Sigmoid colon (tissue), 7 donors: ENCODE results near the gene GRIK3. TPM values are rescaled to one million over a fixed set of nuclear protein-coding genes. Genes with fewer than 3 reads are reported as not detected.

ENCODE experiments used
- DNase-seq: peaks from one replicate; pipeline ENCODE4 v3.0.0-alpha.2; 2019
- H3K27ac ChIP-seq, 4 donors: fragments of 200-600 bp; sonication (generic); one replicate each; pipeline ENCODE4 v1.5.1; 2016 to 2019; ENCODE audit warnings: mild to moderate bottlenecking in 1 of 4
- H3K27me3 ChIP-seq, 3 donors: fragments of 200-600 bp; sonication (generic); one replicate each; pipeline ENCODE4 v1.5.1; 2019; ENCODE audit warnings: mild to moderate bottlenecking in 1 of 3
- H3K36me3 ChIP-seq, 4 donors: fragments of 200-600 bp; sonication (generic); one replicate each; pipeline ENCODE4 v1.5.1; 2016 to 2019
- H3K4me1 ChIP-seq, 4 donors: fragments of 200-600 bp; sonication (generic); one replicate each; pipeline ENCODE4 v1.5.1; 2017 to 2019
- H3K4me3 ChIP-seq, 4 donors: fragments of 200-600 bp; sonication (generic); one replicate each; pipeline ENCODE4 v1.5.1; 2017 to 2019; ENCODE audit warnings: mild to moderate bottlenecking in 2 of 4, moderate library complexity in 1 of 4
- H3K9me3 ChIP-seq, 4 donors: fragments of 200-600 bp in 3 of 4; sonication (generic) in 3 of 4; one replicate each; pipeline versions ENCODE4 v1.5.1 to v1.6.1; 2013 to 2019
- EP300 ChIP-seq, 4 donors: sonication (generic); formaldehyde crosslinking; IDR thresholded peaks; one replicate each; pipeline ENCODE4 v1.6.1; 2017; ENCODE audit warnings: antibody characterized with exemption in 4 of 4
- POLR2A ChIP-seq, 2 donors: fragments of 450-650 bp; IDR thresholded peaks; one replicate each; pipeline ENCODE4 v1.6.1; 2016; ENCODE audit warnings: antibody characterized with exemption in 2 of 2, mild to moderate bottlenecking in 2 of 2, moderate library complexity in 2 of 2
- POLR2AphosphoS5 ChIP-seq, 4 donors: sonication (generic); formaldehyde crosslinking; IDR thresholded peaks; one replicate each; pipeline ENCODE4 v1.6.1; 2017; ENCODE audit warnings: antibody characterized with exemption in 4 of 4
- WGBS, 2 donors: extraction: QIAGEN DNeasy Blood & Tissue Kit; methylation state at CpG; one replicate each; pipeline ENCODE4 v1.1.7; 2013; 5-methylcytosine and 5-hydroxymethylcytosine counted together
- intact Hi-C: fragments of 100-400 bp; cut with DNase I; formaldehyde crosslinking; loops from one replicate; pipeline ENCODE4 v1.15.1; 2023
- polyA plus RNA-seq, 3 donors: library from polyadenylated mRNA; stranded (reverse); fragments of 200-250 nt; gene quantifications; one replicate each; pipeline ENCODE4 v1.2.3, GENCODE V29; 2013
- total RNA-seq, 4 donors: library from RNA; depleted of rRNA; stranded (reverse); fragments of >200 nt; gene quantifications; one replicate each; pipeline ENCODE4 v1.1.0, GENCODE V29; 2016
- TF ChIP-seq, protein P1 (sequence below), 4 experiments: fragments of 450-650 bp in 3 of 4; fragments of 200-600 bp in 1 of 4; IDR thresholded peaks; one replicate each; pipeline ENCODE4 v1.5.1; 2016 to 2019; ENCODE audit warnings: antibody characterized with exemption in 4 of 4, mild to moderate bottlenecking in 3 of 4, moderate library complexity in 2 of 4
- donor health status: healthy with polysubstance abuse.
- donor health status: Bipolar disorder and iron deficiency.
- donor health status: healthy.

The GRIK3 gene
- total and polyA plus RNA-seq, 7 donors = 0.60 to 7.1 (median 3.4) TPM; not detected in 1

DNA sequence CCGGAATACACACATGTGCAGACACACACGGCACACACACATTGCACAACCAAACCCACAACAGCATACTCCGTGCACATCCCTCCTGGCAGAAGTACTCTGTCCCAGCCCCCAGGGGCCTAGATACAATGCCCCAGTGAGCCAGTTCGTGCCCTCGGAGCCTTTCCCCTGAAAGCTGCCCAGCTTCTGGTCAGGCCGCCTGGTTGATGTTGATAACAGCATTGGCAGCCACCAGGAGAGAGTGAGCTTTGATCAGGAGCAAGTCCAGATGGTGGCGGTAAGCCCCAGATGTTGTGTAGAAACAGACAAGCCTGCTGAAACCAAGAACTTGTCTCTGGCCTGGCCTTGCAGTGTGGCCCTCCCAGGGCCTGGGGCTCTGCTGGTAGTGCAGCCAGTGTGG is 109.1 kb downstream of the GRIK3 start:
- peak; percentile 44 for DNase-seq
- 82 to 85% methylated on average over 7 of the region's 7 CpGs for WGBS, 2 donors
- H3K9me3 ChIP-seq = no peaks in the 10 kb centered on the region
- H3K4me3 ChIP-seq = no peak overlapping the region
- no peaks in the 10 kb centered on the region for H3K36me3 ChIP-seq
- TF ChIP-seq, protein P1, sequence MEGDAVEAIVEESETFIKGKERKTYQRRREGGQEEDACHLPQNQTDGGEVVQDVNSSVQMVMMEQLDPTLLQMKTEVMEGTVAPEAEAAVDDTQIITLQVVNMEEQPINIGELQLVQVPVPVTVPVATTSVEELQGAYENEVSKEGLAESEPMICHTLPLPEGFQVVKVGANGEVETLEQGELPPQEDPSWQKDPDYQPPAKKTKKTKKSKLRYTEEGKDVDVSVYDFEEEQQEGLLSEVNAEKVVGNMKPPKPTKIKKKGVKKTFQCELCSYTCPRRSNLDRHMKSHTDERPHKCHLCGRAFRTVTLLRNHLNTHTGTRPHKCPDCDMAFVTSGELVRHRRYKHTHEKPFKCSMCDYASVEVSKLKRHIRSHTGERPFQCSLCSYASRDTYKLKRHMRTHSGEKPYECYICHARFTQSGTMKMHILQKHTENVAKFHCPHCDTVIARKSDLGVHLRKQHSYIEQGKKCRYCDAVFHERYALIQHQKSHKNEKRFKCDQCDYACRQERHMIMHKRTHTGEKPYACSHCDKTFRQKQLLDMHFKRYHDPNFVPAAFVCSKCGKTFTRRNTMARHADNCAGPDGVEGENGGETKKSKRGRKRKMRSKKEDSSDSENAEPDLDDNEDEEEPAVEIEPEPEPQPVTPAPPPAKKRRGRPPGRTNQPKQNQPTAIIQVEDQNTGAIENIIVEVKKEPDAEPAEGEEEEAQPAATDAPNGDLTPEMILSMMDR (IDR thresholded peaks at IDR 0.05) = no peak
- TF ChIP-seq POLR2AphosphoS5 (IDR thresholded peaks at IDR 0.05) = no peak
- TF ChIP-seq EP300 (IDR thresholded peaks at IDR 0.05) = no peak
- no peak for TF ChIP-seq POLR2A (IDR thresholded peaks at IDR 0.05)
- H3K27ac ChIP-seq = no peak overlapping the region
- peaks cover 0 to 16% (median 11%) of the 10 kb centered on the region in 3 donors for H3K27me3 ChIP-seq
- intact Hi-C loops = no loop called here
- H3K4me1 ChIP-seq = no peaks in the 10 kb centered on the region

GRCh38 chr1:36924282-36924811 is 110.0 kb downstream of the GRIK3 start:
- Histone ChIP-seq H3K27me3 (peaks cover 0 to 16% (median 11%) of the 10 kb centered on the region in 3 donors), H3K36me3 (no peaks in the 10 kb centered on the region), H3K4me3 (no peak overlapping the region), H3K9me3 (no peaks in the 10 kb centered on the region), H3K4me1 (no peaks in the 10 kb centered on the region), H3K27ac (no peak overlapping the region)
- 9 to 11% methylated on average over 14 of the region's 14 CpGs for WGBS, 2 donors
- peak; percentile 63 for DNase-seq
- intact Hi-C loops = no loop called here
- TF ChIP-seq, protein P1 (IDR thresholded peaks at IDR 0.05) = no peak
- TF ChIP-seq POLR2AphosphoS5 (IDR thresholded peaks at IDR 0.05) (no peak), POLR2A (IDR thresholded peaks at IDR 0.05) (no peak), EP300 (IDR thresholded peaks at IDR 0.05) (no peak)

GRCh38 chr1:36922593-36923426 is 111.5 kb downstream of the GRIK3 start:
- 45 to 48% methylated on average over 11 of the region's 11 CpGs for WGBS, 2 donors
- DNase-seq = peak; percentile 19
- H3K27me3 ChIP-seq = peaks cover 0 to 16% (median 11%) of the 10 kb centered on the region in 3 donors

GRCh38 chr1:36922071-36922470 is 112.2 kb downstream of the GRIK3 start:
- H3K4me3 ChIP-seq = no peak overlapping the region
- no peaks in the 10 kb centered on the region for H3K36me3 ChIP-seq
- no peak overlapping the region for H3K27ac ChIP-seq
- WGBS, 2 donors = 54 to 69% methylated on average over 5 of the region's 5 CpGs
- H3K4me1 ChIP-seq = no peaks in the 10 kb centered on the region
- intact Hi-C loops = no loop called here
- H3K9me3 ChIP-seq = no peaks in the 10 kb centered on the region
- peak; percentile 13 for DNase-seq
- TF ChIP-seq POLR2A (IDR thresholded peaks at IDR 0.05) (no peak), POLR2AphosphoS5 (IDR thresholded peaks at IDR 0.05) (no peak)
- H3K27me3 ChIP-seq = peaks cover 0 to 15% (median 11%) of the 10 kb centered on the region in 3 donors

More at GRCh38 chr1:36922593-36923426, 111.5 kb downstream of the GRIK3 start:
- Histone ChIP-seq H3K4me3 (no peak overlapping the region), H3K9me3 (no peaks in the 10 kb centered on the region), H3K4me1 (no peaks in the 10 kb centered on the region), H3K36me3 (no peaks in the 10 kb centered on the region), H3K27ac (no peak overlapping the region)
- intact Hi-C loops = no loop called here
- no peak for TF ChIP-seq POLR2A (IDR thresholded peaks at IDR 0.05)
- TF ChIP-seq, protein P1 (IDR thresholded peaks at IDR 0.05) = no peak
- TF ChIP-seq EP300 (IDR thresholded peaks at IDR 0.05) = no peak
- no peak for TF ChIP-seq POLR2AphosphoS5 (IDR thresholded peaks at IDR 0.05)

GRCh38 chr1:36920801-36921405 is 113.4 kb downstream of the GRIK3 start:
- Histone ChIP-seq H3K36me3 (no peaks in the 10 kb centered on the region), H3K27ac (no peak overlapping the region), H3K27me3 (peaks cover 0 to 13% (median 11%) of the 10 kb centered on the region in 3 donors), H3K4me1 (no peaks in the 10 kb centered on the region), H3K9me3 (no peaks in the 10 kb centered on the region), H3K4me3 (no peak overlapping the region)
- 79 to 82% methylated on average over 6 of the region's 6 CpGs for WGBS, 2 donors
- intact Hi-C loops = no loop called here
- TF ChIP-seq POLR2AphosphoS5 (IDR thresholded peaks at IDR 0.05) = no peak
- no peak for TF ChIP-seq EP300 (IDR thresholded peaks at IDR 0.05)
- TF ChIP-seq POLR2A (IDR thresholded peaks at IDR 0.05) = no peak
- TF ChIP-seq, protein P1 (IDR thresholded peaks at IDR 0.05) = no peak
- peak; percentile 29 for DNase-seq
